HG03457 (cell line): ENCODE results near the gene GATAD1.
"Not testable (repeated sequence)": the region's sequence is repeated elsewhere in the genome, so short reads cannot be mapped to it uniquely, and the experiment has no call there.

Source experiments
- ATAC-seq: cut with Tn5 transposase; IDR thresholded peaks from one replicate; pipeline ENCODE4 v1.9.1; 2021; ENCODE audit warnings: moderate number of reproducible peaks; ENCODE audit not compliant: unreplicated experiment

The GATAD1 gene

DNA sequence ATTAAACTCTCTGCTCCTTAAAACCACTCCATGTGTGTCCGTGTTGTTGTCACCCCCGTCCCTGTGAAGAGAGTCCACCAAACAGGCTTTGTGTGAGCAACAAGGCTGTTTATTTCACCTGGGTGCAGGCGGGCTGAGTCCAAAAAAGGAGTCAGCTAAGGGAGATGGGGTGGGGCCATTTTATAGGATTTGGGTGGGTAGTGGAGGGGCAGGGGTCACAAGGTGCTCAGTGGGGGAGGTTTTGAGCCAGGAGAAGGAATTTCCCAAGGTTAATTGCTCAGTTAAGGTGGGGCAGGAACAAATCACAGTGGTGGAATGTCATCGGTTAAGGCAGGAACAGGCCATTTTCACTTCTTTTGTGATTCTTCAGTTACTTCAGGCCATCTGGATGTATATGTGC lies 31.9 kb downstream of the GATAD1 start:
- not testable (repeated sequence) for ATAC-seq

DNA sequence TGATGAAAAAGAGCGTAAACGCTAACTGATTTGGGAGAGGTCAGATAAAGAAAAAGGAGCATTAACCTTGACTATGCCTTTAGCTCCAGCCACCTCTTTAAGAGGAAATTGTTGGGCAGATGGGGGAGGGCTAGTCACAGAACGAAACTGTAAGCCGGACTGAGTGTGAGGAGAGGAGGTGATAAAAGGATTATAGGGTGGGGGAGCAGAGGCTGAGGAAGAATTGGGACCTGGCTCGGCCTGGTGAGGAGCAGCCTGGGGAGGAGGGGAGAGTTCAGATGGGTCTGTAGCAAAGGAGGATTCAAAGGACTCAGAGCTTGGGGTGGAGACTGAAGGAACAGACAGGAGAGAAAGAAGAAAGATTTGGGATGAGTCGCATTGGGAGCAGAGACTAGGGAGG lies 36.3 kb downstream of the GATAD1 start:
- not testable (repeated sequence) for ATAC-seq

DNA sequence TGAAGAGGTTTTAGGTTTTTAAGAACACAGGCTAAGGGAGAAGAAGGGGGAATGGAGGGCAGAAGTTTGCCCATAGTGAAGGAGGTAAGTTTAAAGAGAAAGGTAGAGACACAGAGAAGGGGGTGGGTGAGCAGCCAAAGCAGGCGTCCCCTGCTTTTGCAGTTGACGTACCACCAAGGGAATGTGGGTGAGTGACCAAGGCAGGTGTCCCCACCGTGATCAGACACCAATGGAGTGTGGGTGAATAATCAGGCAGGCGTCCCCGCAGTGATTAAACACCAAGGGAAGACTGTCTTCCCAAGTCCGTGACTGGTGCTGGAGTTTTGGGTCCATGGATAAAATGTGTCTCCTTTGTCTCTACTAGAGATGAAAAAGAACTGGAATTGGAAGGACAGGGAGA lies 36.9 kb downstream of the GATAD1 start:
- ATAC-seq, result not testable (repeated sequence)

DNA sequence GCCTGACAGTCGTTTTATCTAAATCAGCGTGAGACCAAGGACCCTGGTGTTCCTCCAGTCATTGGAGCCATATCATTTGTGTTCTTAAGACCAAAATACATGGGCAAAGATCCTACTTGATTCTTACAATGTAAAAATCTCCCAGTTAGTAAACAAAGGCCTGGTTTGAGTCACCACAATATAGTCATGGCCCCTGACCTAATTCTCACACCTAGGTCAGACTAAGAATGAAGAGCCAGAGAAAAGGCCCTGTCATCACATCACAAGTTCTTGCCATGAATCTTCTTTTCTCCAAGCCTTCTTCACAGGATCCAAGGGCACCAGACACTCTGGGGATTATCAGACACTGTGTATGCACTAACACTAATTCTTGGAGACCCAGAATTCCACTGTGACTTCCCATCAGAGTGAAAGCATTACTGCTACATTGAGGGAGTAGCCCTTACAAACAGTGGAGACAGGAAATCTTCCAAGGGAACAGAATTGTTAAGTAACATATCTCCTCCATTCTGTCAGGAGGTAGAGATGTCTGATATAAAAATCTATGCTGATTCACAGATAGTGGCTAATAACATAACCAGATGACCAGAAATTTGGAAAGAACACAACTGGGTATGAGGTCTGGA lies 38.1 kb downstream of the GATAD1 start:
- ATAC-seq, result no peak

DNA sequence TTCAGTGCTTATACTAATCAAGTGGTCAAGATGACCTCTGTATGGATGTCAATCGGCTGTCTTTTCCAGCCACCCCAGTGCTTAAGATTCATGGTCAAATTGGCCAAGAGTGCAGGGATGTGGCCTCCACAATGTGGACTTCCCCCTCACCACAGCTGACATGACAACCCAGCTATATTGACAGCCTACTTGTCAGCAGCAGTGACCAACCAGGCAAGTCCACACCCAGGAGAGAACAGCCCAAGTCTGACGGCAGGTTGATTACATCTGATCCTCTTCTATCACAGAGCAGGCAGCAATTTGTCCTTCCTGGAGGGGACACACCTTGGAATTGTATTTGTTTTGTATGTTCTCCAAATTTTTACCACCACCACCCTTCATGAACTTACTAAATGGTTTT lies 38.7 kb downstream of the GATAD1 start:
- ATAC-seq, result no peak

DNA sequence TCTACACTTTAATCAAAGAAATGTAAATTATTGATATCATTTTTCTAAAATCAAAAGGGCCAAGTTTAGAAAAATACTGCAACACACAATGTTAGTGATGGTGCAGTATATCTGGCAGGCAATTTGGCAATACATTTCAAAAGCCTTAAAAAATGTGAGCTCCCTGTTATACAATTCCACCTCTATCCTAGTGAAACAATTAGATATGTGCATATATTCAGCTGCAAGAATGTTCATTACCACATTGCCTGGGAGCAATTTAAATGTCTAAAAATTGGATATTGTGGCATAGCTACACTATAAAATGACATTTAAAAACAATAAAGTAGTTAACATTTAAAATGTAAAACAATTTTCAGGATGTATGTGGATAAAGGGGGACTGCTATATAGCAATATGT lies 40.5 kb downstream of the GATAD1 start:
- ATAC-seq, result no peak

DNA sequence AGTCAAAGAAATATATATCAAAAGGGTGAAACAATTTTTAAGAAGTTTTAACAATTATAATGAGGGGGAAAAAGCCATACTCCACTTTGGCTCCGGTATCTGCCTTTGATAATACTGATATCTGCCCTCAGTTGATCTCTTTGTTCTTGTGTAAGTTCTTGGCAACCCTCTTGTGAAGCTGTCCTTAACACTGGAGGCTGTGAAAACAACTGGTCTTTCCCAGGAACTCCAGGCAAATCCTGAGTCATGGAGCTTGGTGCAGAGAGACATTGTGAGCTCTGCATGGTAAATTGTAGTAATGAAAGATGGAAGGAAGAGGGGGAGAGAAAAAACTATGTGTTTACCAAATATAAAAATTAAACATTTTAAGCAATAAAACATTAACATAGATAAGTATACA lies 42.4 kb downstream of the GATAD1 start:
- no peak for ATAC-seq

DNA sequence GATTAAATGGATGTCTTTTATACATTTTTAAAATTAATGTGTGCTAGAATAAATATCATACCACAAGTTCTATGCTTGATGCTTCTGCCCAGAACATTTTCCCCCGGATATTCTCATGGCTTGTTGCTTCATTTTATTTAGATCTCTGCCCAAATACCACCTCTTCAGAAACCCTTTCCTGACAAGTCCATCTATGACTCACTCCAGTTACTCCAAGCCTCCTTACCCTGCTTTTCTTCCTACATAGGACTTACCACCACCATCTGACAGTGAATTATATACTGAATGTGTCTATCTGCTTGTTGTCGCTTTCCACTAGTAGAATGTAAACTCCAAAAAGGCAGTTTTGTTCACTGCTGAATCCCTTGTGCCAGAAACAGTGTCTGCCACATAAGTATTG lies 49.6 kb downstream of the GATAD1 start:
- no peak for ATAC-seq

DNA sequence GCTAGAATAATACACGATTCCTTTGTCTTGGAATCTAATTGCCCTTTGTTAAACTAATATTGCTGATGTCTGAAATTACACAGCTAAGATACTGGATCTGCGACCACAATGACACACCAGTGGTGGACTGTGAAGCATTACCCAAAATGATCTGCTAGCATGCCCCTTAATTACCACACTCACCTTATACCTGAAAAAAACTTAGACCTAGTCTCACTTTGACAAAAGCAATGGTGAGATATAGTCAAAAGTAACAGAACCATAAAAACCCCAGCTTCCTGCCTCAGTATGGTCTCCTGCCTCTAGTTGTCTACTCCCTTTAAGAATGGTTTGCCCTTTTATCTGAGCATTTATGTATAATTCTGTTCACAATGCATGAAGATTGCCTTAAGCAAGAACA lies 51.3 kb downstream of the GATAD1 start:
- ATAC-seq, result no peak

DNA sequence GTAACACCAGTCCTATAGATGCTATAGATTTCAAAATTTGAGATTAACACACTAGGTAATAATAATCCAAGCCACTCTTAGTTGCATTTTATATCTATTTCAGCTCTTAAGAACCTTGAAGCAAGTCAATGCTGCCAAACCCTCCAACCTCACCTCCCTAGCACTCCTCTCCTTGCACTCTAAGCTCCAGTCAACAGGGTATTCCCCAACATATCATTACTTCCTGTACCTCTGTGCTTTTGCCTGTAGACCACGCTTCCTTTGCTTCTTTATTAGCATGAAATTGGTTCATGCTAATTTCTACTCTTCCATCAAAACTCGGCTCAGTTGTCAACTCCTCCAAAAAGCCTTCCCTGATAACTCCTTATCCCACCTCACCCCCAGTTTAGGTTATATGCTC lies 56.5 kb downstream of the GATAD1 start:
- no peak for ATAC-seq

DNA sequence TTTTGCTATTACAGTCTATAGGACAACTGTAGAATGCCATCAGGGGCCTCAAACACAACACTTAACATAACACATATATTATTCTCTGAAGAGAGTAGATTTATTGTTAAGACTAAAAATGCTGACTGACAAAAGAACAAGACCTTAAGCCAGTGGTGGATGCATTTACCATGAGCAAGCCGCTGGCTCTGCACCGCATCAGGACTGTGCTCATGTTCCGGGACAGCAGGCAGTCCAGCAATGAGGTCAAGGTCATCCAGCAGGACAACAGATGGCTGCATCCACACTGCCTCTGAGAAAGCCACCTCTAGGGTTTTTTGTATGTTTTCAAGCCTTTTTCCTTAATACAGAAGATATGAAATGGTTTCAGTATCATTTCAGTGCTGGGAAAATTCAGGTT lies 57.3 kb downstream of the GATAD1 start:
- no peak for ATAC-seq

DNA sequence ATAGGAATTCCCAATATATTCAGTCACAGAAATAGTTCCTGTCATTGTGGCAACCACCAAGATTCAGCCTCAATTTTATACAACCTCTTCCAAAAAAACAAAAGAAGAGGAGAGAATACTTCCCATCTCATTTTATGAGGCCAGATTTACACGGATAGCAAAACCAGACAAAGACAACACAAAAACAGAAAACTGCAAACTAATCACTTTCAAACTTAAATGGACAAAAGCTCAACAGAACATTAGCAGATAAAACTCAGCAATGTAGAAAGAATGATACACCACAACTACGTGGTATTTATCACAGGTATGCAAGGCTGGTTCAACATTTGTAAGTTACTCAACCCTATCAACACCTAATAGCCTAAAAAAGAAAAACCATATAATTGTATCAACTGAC lies 59.1 kb downstream of the GATAD1 start:
- ATAC-seq, result no peak

DNA sequence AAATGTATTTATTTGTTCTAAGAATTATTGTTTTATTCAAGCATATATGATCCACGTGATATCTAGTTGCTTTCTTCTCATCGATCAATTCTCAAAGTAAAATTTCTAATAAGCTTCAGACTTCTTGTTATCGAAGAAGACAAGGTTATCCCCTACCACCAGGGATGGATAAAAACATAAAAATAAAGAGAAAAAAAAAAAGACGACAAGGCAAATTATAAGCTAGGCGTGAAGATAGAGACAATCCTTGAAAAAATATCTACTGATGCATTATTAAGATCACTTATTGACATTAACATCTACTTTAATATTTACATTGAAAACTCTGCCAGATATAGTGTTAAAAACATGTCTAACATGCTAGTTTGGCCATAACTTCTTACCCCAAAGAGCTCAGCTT lies 61.7 kb downstream of the GATAD1 start:
- ATAC-seq, result no peak
